ENCODE data around the gene PHF12.

DNA sequence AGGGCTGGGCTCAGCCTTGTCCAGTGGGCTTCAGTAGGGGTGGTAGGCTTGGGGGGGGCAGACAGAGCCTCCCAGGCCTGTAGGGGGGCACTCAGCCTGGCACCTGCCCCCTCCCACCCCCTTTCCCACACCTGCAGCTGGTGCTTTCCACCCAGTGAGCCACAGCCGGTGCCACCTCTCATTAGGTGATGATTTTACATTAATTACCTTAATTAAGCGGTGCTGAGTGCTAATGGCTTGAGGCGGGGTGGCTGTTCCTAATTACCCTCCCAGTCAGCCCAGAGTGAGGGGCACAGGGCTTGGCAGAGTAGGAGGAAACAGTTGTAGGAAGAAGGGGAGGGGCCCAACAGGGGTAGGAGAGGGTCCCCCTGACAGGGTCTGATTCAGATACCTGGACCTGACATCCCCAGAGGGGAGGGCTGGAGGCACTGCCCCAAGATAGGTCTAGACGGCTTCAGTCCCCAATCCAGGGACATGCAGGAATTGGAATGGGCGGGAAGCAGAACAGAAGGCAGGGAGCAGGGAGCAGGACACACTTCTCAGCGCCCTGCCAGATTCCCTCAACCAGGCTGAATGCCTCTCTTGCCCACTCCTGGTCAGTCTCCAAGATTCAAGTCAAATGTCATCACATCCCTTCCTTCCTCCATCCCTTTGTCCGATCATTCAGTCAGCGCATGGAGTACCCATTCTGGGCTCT lies 26.5 kb upstream of the PHF12 start:
- no peak for TF ChIP-seq EP300 (IDR thresholded peaks at IDR 0.05)
- TF ChIP-seq, protein P1, sequence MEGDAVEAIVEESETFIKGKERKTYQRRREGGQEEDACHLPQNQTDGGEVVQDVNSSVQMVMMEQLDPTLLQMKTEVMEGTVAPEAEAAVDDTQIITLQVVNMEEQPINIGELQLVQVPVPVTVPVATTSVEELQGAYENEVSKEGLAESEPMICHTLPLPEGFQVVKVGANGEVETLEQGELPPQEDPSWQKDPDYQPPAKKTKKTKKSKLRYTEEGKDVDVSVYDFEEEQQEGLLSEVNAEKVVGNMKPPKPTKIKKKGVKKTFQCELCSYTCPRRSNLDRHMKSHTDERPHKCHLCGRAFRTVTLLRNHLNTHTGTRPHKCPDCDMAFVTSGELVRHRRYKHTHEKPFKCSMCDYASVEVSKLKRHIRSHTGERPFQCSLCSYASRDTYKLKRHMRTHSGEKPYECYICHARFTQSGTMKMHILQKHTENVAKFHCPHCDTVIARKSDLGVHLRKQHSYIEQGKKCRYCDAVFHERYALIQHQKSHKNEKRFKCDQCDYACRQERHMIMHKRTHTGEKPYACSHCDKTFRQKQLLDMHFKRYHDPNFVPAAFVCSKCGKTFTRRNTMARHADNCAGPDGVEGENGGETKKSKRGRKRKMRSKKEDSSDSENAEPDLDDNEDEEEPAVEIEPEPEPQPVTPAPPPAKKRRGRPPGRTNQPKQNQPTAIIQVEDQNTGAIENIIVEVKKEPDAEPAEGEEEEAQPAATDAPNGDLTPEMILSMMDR (IDR thresholded peaks at IDR 0.05): no peak
- TF ChIP-seq POLR2A (IDR thresholded peaks at IDR 0.05): no peak
- TF ChIP-seq POLR2AphosphoS5 (IDR thresholded peaks at IDR 0.05): no peak

Data from upper lobe of left lung (tissue), 4 donors.